ENCODE measurements around the gene MRPL34.

DNA sequence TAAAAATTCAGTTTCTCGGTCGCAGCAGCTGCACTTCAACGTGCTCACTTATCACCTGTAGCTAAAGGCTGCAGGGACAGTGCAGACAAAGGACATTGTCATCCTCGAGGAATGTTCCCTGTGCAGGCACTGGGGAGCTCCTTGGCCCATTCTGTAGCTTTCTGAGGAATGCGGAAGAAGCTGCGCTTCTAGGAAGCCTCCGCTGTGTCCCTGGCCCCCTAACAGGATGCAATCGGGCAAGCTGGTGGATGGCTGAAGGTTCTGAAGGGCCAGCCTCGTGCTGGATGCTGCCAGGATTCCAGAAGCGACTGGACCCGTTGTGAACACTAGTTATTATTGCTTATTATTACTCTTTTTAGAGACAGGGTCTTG, 20.9 kb downstream of the MRPL34 start:
- TF ChIP-seq, protein P1, sequence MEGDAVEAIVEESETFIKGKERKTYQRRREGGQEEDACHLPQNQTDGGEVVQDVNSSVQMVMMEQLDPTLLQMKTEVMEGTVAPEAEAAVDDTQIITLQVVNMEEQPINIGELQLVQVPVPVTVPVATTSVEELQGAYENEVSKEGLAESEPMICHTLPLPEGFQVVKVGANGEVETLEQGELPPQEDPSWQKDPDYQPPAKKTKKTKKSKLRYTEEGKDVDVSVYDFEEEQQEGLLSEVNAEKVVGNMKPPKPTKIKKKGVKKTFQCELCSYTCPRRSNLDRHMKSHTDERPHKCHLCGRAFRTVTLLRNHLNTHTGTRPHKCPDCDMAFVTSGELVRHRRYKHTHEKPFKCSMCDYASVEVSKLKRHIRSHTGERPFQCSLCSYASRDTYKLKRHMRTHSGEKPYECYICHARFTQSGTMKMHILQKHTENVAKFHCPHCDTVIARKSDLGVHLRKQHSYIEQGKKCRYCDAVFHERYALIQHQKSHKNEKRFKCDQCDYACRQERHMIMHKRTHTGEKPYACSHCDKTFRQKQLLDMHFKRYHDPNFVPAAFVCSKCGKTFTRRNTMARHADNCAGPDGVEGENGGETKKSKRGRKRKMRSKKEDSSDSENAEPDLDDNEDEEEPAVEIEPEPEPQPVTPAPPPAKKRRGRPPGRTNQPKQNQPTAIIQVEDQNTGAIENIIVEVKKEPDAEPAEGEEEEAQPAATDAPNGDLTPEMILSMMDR (IDR thresholded peaks at IDR 0.05; ENCODE audit: low read depth, low read length): no peak
- TF ChIP-seq EZH2phosphoT487 (IDR thresholded peaks at IDR 0.05; ENCODE audit: low read depth): no peak
